ENCODE data around the gene FER.

DNA sequence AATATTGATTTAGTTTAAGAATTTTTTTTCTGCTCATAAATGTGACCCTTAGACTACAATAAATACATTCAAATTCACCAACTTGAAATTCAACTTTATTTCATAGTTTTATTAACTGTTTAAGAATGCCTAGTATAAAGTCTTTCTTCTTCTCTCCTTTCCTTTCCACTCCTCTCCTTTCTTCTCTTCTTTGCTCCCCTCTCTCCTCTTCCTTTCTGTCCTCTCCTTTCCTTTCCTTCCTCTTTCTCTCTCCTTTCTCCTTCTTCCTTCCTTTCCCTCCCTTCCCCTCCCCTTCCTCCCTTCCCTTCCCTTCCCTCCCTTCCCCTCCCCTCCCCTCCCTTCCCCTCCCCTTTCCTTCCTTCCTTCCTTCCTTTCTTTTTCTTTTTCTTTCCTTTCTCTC lies 150.6 kb downstream of the FER start:
- TF ChIP-seq, protein P1, sequence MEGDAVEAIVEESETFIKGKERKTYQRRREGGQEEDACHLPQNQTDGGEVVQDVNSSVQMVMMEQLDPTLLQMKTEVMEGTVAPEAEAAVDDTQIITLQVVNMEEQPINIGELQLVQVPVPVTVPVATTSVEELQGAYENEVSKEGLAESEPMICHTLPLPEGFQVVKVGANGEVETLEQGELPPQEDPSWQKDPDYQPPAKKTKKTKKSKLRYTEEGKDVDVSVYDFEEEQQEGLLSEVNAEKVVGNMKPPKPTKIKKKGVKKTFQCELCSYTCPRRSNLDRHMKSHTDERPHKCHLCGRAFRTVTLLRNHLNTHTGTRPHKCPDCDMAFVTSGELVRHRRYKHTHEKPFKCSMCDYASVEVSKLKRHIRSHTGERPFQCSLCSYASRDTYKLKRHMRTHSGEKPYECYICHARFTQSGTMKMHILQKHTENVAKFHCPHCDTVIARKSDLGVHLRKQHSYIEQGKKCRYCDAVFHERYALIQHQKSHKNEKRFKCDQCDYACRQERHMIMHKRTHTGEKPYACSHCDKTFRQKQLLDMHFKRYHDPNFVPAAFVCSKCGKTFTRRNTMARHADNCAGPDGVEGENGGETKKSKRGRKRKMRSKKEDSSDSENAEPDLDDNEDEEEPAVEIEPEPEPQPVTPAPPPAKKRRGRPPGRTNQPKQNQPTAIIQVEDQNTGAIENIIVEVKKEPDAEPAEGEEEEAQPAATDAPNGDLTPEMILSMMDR (IDR thresholded peaks at IDR 0.05) = no peak
- TF ChIP-seq POLR2AphosphoS5 (IDR thresholded peaks at IDR 0.05; ENCODE audit: insufficient read depth in 1 of 2, low read depth in 1 of 2) = no peak
